Astrocyte (in vitro differentiated cells and primary cell): Measurements from ENCODE around the gene XRCC5. TPM values are rescaled to one million over a fixed set of nuclear protein-coding genes. Genes with fewer than 3 reads are reported as not detected.

ENCODE experiments used
- DNase-seq: peaks from one replicate; pipeline ENCODE4 v3.0.0-alpha.2; 2010; ENCODE audit warnings: low read depth
- FAIRE-seq: peaks from 2 replicates; lab custom pipeline; 2011; peaks lifted over from hg19 to GRCh38; lab: Jason Lieb, UNC
- H2AFZ ChIP-seq: 2 replicates; pipeline ENCODE4 v1.6.0; 2012; ENCODE audit warnings: low read depth, low read length, inconsistent platforms
- H3K27ac ChIP-seq: 2 replicates; pipeline ENCODE4 v1.5.1; 2011; ENCODE audit warnings: low read depth, low read length, inconsistent platforms
- H3K27me3 ChIP-seq: 2 replicates; pipeline ENCODE4 v1.6.0; 2011; ENCODE audit warnings: low read length, inconsistent platforms; ENCODE audit not compliant: insufficient read depth
- H3K36me3 ChIP-seq: 2 replicates; pipeline ENCODE4 v1.5.1; 2011; ENCODE audit warnings: low read length, inconsistent platforms; ENCODE audit not compliant: insufficient read depth
- H3K4me1 ChIP-seq: 2 replicates; pipeline ENCODE4 v1.5.1; 2011; ENCODE audit warnings: low read length, inconsistent platforms; ENCODE audit not compliant: insufficient read depth
- H3K4me2 ChIP-seq: 2 replicates; pipeline ENCODE4 v1.6.0; 2012; ENCODE audit warnings: low read length, inconsistent platforms
- H3K4me3 ChIP-seq: 2 replicates; pipeline ENCODE4 v1.5.1; 2011; ENCODE audit warnings: low read depth, mild to moderate bottlenecking, low read length, inconsistent platforms; ENCODE audit not compliant: insufficient read depth
- H3K79me2 ChIP-seq: 2 replicates; pipeline ENCODE4 v1.6.0; 2012; ENCODE audit warnings: mild to moderate bottlenecking, low read length, inconsistent platforms; ENCODE audit not compliant: insufficient read depth
- H3K9ac ChIP-seq: 2 replicates; pipeline ENCODE4 v1.6.0; 2012; ENCODE audit warnings: mild to moderate bottlenecking, low read length, inconsistent platforms
- H3K9me3 ChIP-seq: 2 replicates; pipeline ENCODE4 v1.5.1; 2012; ENCODE audit warnings: low read depth, mild to moderate bottlenecking, low read length, inconsistent platforms; ENCODE audit not compliant: insufficient read depth
- H4K20me1 ChIP-seq: 2 replicates; pipeline ENCODE4 v1.6.0; 2012; ENCODE audit warnings: low read length, inconsistent platforms; ENCODE audit not compliant: insufficient read depth
- H3K27ac Mint-ChIP-seq: one replicate; pipeline ENCODE4 v1.8.0; 2021; ENCODE audit warnings: mild to moderate bottlenecking, mixed read lengths; ENCODE audit not compliant: unreplicated experiment
- H3K27me3 Mint-ChIP-seq: one replicate; pipeline ENCODE4 v1.8.0; 2021; ENCODE audit warnings: low read depth, mixed read lengths; ENCODE audit not compliant: unreplicated experiment
- H3K36me3 Mint-ChIP-seq: one replicate; pipeline ENCODE4 v1.8.0; 2021; ENCODE audit warnings: low read depth, mixed read lengths; ENCODE audit not compliant: unreplicated experiment
- H3K4me1 Mint-ChIP-seq: one replicate; pipeline ENCODE4 v1.8.0; 2021; ENCODE audit warnings: low read depth, mixed read lengths; ENCODE audit not compliant: unreplicated experiment
- H3K4me3 Mint-ChIP-seq: one replicate; pipeline ENCODE4 v1.8.0; 2021; ENCODE audit warnings: mild to moderate bottlenecking, moderate library complexity, mixed read lengths; ENCODE audit not compliant: unreplicated experiment
- H3K9me3 Mint-ChIP-seq: one replicate; pipeline ENCODE4 v1.8.0; 2021; ENCODE audit warnings: mild to moderate bottlenecking, mixed read lengths; ENCODE audit not compliant: unreplicated experiment
- EZH2 ChIP-seq: IDR thresholded peaks from 2 replicates; pipeline ENCODE4 v1.6.1; 2012; ENCODE audit warnings: mild to moderate bottlenecking, low read length, inconsistent platforms; ENCODE audit not compliant: insufficient read depth
- total RNA-seq: library from RNA; stranded (reverse); gene quantifications from 2 replicates; pipeline ENCODE4 v1.2.1, GENCODE V29; 2021
- TF ChIP-seq, protein P1 (sequence below): IDR thresholded peaks from 2 replicates; pipeline ENCODE4 v1.5.1; 2011; ENCODE audit warnings: low read depth, mild to moderate bottlenecking, inconsistent platforms, low read length, moderate library complexity; ENCODE audit not compliant: insufficient read depth

The XRCC5 gene
- total RNA-seq, 1 donor from 2014 or later, result 249 TPM

GRCh38 chr2:216064665-216065064 lies 44.5 kb upstream of the XRCC5 start:
- Histone ChIP-seq H3K4me2 (peak overlapping the region; percentile 10), H3K27ac (no peak overlapping the region), H4K20me1 (no peaks in the 10 kb centered on the region), H3K79me2 (no peaks in the 10 kb centered on the region), H3K36me3 (no peaks in the 10 kb centered on the region), H3K9ac (no peak overlapping the region), H3K4me3 (no peak overlapping the region), H3K4me1 (peaks cover 19% of the 10 kb centered on the region), H2AFZ (no peak overlapping the region), H3K27me3 (no peaks in the 10 kb centered on the region), H3K9me3 (no peaks in the 10 kb centered on the region)
- Mint-ChIP-seq H3K4me1 (peaks cover 16% of the 10 kb centered on the region), H3K27ac (no peak overlapping the region), H3K9me3 (no peaks in the 10 kb centered on the region), H3K4me3 (no peak overlapping the region), H3K27me3 (no peaks in the 10 kb centered on the region), H3K36me3 (peaks cover 2% of the 10 kb centered on the region)
- FAIRE-seq, result no peak
- no peak for TF ChIP-seq EZH2
- TF ChIP-seq, protein P1, sequence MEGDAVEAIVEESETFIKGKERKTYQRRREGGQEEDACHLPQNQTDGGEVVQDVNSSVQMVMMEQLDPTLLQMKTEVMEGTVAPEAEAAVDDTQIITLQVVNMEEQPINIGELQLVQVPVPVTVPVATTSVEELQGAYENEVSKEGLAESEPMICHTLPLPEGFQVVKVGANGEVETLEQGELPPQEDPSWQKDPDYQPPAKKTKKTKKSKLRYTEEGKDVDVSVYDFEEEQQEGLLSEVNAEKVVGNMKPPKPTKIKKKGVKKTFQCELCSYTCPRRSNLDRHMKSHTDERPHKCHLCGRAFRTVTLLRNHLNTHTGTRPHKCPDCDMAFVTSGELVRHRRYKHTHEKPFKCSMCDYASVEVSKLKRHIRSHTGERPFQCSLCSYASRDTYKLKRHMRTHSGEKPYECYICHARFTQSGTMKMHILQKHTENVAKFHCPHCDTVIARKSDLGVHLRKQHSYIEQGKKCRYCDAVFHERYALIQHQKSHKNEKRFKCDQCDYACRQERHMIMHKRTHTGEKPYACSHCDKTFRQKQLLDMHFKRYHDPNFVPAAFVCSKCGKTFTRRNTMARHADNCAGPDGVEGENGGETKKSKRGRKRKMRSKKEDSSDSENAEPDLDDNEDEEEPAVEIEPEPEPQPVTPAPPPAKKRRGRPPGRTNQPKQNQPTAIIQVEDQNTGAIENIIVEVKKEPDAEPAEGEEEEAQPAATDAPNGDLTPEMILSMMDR, result no peak
- no peak for DNase-seq

DNA sequence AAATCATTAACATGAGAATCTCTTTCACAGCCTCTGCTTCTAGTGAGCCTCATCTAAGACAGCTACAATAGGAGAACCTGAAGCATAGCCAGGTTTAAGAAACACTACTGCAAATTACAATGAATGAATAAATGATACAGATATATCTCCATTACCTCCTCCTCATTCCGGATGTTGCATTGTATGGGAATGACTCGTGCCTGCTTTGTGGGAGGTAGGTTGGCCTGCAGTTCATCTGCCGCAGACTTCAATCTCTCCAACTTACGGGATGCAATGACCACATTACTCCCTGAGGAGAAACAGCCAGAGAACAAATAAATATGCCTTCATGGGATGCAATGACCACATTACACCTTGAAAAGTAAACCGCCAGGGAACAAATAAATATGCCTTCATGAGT lies 42.9 kb upstream of the XRCC5 start:
- Mint-ChIP-seq H3K36me3 (peaks cover 2% of the 10 kb centered on the region), H3K9me3 (no peaks in the 10 kb centered on the region), H3K4me1 (peaks cover 16% of the 10 kb centered on the region), H3K27me3 (no peaks in the 10 kb centered on the region), H3K27ac (peak overlapping the region; percentile 63), H3K4me3 (peak overlapping the region; percentile 17)
- peak overlapping the region; percentile 47 for H3K4me2 ChIP-seq
- peaks cover 19% of the 10 kb centered on the region for H3K4me1 ChIP-seq
- H3K9ac ChIP-seq, result no peak overlapping the region
- H2AFZ ChIP-seq, result no peak overlapping the region
- no peaks in the 10 kb centered on the region for H3K9me3 ChIP-seq
- TF ChIP-seq, protein P1, result no peak
- TF ChIP-seq EZH2, result no peak
- H3K27ac ChIP-seq, result peak overlapping the region; percentile 24
- no peaks in the 10 kb centered on the region for H3K27me3 ChIP-seq
- H3K4me3 ChIP-seq, result no peak overlapping the region
- H4K20me1 ChIP-seq, result no peaks in the 10 kb centered on the region
- no peak for FAIRE-seq
- H3K36me3 ChIP-seq, result no peaks in the 10 kb centered on the region
- H3K79me2 ChIP-seq, result no peaks in the 10 kb centered on the region
- DNase-seq, result peak; percentile 87

DNA sequence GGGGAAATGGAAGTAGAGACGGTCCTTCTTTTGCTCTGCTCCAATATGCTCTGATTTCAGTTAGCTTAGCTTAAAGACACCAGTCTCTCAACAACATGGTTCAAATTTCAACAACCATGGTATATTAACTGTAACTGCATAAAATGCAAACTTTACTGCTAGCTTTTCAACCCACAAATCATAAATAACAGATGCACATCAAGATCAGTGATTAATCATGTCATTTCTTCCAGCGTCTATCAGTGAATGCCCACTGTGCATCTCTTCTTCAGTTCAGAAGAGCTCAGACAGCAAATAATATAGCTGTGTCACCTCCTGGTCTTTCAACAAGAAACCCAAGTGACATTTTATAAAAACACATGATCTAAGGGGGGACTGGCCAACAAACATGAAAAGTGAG lies 40.1 kb upstream of the XRCC5 start:
- Mint-ChIP-seq H3K36me3 (peaks cover 2% of the 10 kb centered on the region), H3K9me3 (no peaks in the 10 kb centered on the region), H3K4me3 (no peak overlapping the region), H3K4me1 (peaks cover 14% of the 10 kb centered on the region), H3K27me3 (no peaks in the 10 kb centered on the region), H3K27ac (no peak overlapping the region)
- Histone ChIP-seq H2AFZ (no peak overlapping the region), H3K4me2 (no peak overlapping the region), H3K4me3 (no peak overlapping the region), H4K20me1 (no peaks in the 10 kb centered on the region), H3K36me3 (no peaks in the 10 kb centered on the region), H3K9me3 (no peaks in the 10 kb centered on the region), H3K4me1 (peaks cover 17% of the 10 kb centered on the region), H3K27me3 (no peaks in the 10 kb centered on the region), H3K27ac (no peak overlapping the region), H3K79me2 (no peaks in the 10 kb centered on the region), H3K9ac (no peak overlapping the region)
- DNase-seq, result no peak
- no peak for FAIRE-seq
- TF ChIP-seq EZH2, result no peak
